ENCODE results near the gene ZNF816.
"Not testable (repeated sequence)": the region's sequence is repeated elsewhere in the genome, so short reads cannot be mapped to it uniquely, and the experiment has no call there.

The ZNF816 gene

DNA sequence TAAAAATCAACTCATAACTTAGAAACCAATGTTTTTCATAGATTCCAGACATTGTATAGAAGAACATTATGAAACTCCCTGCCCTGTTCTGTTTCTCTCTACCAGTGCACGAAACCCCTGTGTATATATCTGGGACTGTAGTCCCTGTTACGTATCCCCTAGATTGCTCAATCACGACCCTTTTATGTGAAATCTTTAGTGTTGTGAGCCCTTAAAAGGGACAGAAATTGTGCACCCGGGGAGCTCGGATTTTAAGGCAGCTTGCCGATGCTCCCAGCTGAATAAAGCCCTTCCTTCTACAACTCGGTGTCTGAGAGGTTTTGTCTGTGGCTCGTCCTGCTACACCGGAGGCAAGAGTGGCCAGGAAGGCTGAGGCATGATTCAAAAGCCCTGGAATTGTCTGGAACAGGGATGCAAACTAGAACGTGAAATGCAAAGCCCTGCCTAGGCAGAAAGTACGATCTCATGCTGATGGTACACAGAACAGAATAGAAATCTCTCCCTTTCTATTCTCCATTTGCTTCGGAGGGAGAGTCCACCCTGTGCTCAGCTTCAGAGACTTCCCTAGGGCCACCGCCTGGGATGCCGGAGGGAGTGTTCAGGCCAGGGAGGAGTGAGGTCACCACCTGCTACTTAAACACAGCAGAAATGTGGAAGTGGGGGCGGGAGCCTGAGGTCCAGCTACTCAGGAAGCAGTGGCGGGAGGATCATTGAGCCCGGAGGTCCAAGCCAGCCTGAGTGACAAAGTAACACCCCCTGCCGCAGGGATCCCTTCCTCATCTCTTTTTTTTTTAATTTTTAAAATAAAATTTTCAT lies 38.7 kb downstream of the ZNF816 start:
- DNase-seq: peak; percentile 12

DNA sequence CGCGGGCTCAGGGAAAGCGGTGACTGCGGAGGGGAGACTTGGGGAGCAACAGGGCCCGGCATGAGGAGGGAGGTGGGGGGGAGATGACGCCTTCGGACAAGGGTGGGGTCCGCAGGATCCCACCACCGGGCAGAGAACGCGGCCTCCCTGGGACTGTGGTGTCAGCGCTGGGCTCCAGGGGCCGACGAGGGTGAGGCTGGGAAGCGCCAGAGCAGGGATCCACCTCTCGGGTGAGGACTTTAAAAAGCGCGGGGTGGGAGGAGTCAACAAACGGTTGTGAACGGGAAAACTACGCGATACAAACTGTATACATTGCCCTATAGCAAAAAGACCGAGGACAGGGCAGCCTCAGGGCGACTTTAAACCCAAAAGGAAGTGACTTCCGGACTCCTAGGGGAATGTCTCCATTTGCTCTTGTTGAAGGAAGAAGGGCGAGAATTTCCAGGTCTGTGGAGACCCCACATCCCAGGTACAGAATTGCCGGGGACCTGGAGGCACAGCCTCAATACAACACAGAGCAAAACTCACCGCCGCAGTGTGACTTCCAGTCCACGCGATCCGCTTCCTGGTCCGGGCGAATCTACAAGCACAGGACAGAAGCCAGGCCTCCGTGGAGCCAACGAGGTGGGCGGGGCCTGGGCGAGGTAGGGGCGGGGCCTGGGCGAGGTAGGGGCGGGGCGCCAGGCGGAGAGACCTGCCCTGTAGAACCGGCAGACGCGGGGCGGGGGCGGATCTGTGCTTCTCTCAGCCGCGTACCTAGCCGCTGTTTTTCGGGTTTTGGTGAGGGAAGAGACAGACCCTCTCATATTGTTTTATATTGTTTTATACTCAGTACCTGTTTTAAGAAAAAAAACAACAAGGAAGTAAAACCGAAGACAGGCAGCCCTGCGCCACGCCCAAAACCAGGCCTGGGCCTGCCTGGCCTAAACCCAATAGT lies 39.6 kb downstream of the ZNF816 start, which contains the start of gene ZNF888:
Gene ZNF888, minus strand, starts transcription at position 588 of the 937 bp plus-strand sequence. CDS start 5,555 bp downstream, outside the sequence.
- DNase-seq: peak; percentile 95

DNA sequence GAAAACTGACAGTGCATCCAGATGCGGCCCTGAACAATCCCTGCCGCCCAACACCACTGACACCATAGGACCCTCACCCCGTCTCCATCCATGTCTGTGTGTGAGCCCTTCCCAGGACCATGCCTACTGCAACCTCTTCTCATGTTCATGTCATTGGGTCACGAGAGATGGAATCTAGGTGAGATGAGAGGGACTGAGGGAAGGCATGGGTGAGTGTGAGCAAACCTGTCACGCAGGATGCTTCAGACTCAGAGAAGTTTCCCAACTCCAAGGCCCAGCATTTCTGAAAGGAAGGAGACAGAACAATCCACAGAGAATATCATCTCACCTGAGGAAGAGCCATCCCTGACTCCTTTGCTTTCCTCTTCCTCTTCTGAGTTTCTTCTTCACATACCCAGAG lies 45.1 kb downstream of the ZNF816 start:
- no peak for DNase-seq

DNA sequence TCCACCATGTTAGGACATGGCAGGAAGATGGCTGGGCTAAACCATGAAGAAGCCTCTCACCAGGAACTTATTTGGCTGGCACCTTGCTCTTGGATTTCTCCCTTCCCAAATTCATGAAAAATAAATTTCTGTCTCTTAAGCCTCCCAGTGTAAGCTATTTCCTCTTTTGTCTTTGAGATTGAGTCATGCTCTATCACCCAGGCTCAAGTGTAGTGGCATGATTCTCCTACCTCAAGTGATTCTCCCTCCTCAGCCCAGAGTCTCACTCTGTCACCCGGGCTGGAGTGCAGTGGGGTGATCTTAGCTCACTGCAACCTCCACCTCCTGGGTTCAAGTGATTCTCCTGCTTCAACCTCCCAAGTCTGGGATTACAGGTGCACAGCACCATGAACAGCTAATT lies 52.0 kb downstream of the ZNF816 start:
- no peak for DNase-seq

DNA sequence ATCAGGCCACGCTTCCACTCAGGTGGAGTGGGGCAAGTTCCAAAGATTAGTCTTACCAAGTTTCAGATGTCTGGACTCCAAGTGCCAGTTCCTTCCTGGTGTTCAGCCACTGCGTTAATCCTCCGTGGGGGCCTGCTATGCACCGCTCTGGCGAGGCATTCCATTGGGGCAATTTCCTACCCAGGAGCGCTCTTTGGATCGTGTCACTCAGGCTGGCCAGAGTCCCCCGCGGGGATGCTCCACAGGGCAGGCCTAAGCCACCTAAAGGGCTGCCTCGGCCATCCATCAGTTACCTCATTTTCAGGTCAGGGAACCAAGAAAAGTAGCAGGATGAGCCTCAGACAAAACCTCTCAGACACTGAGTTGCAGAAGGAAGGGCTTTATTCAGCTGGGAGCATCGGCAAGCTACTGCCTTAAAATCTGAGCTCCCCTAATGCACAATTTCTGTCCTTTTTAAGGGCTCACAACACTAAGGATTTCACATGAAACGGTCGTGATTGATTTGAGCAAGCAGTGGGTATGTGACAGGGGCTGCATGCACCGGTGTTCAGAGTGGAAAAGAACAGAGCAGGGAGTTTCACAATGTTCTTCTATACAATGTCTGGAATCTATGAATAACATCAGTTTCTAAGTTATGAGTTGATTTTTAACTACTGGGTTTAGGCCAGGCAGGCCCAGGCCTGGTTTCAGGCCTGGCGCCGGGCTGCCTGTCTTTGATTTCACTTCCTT lies 58.5 kb downstream of the ZNF816 start:
- DNase-seq: not testable (repeated sequence)

DNA sequence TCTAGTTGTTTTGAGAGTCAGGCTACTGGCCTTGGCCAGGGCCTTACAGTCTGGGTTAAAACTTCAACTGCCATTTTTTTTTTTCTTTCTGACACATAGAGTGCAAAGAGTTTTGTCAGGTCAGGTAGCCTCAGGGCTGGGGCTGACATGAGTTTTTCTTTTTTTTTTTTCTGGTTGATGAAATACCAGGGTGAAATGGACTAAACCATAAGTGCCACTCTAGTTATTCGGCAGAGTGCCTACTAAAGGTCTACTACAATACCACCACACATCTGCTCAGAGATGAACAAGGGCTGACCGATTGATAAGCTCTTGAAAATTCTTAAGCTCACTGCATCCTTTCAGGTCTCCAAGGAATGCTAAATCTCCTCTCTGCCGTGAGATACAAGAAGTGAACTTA lies 60.8 kb downstream of the ZNF816 start:
- no peak for DNase-seq
